Left cardiac atrium (tissue), 4 donors: ENCODE results near the gene LITAFD. TPM values are rescaled to one million over a fixed set of nuclear protein-coding genes. Genes with fewer than 3 reads are reported as not detected.

Experiments used
- ATAC-seq, 2 donors: fragments of 200-7000 bp; cut with Tn5 transposase; one replicate each; pipeline ENCODE4 v1.9.1; 2020; ENCODE audit warnings: mild to moderate bottlenecking in 2 of 2, moderate library complexity in 2 of 2
- DNase-seq: peaks from one replicate; pipeline ENCODE4 v3.0.0-alpha.2; 2020
- intact Hi-C, 2 donors: fragments of 100-400 bp; cut with DNase I; formaldehyde crosslinking; loops; one replicate each; pipeline versions ENCODE4 v1.14.1 to v1.15.1; 2022 to 2023
- total RNA-seq, 2 donors: library from RNA; stranded (reverse); fragmentation: NEBNext Ultra II Directional; extraction: Animal tissue kit (Norgen Biotek cat#: 25700); gene quantifications; one replicate each; pipeline ENCODE4 v1.2.1, GENCODE V29; 2021
- donor health status: DM: no; HTN: yes; CAD: no.
- donor health status: DM: no; HTN: yes; CAD: no; lungs with severe emphysema.
- donor health status: DM: yes; HTN: yes; CAD: no.
- donor health status: Dilated cardiomyopathy.

LITAFD gene
- total RNA-seq, 2 donors from 2014 or later, result not detected

DNA sequence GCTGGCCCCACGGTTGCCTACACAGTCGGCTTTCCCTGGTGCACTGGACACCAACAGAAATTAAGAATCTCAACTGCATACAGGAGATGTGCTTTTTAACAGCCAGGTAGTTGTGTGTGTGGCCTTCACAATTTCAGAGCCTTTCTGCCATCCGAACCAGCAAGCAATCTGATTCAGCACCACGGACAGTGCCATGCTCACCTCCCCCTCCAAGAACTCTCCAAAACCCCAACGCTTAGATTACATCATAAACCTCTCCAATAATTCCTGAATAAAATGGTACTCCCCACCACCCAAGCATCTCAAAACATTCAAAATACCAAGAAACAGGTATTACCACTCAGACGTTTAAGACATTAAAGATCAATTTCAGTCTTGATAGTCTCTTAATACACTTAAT, 49.7 kb downstream of the LITAFD start:
- ATAC-seq, result peak in 1 of 2 donors; percentile 26
- intact Hi-C loops, result no loop called here
- DNase-seq, result peak; percentile 67

- DNase-seq (no peak), ATAC-seq (no peak)
- intact Hi-C loops, result no loop called here
These were observed 52.5 kb downstream of the LITAFD start for GRCh38 chr16:8934601-8935000.

Other genes with a start within 250 kb of the LITAFD start
- 1 to 10 TPM; 4.2 to 5.0 TPM for gene ABAT, start 207.7 kb upstream of the LITAFD start, total RNA-seq
- gene TMEM186, start 84.7 kb upstream of the LITAFD start, total RNA-seq, result 10 to 100 TPM; 10.3 to 12.1 TPM
- 10 to 100 TPM; 21.3 to 38.3 TPM for gene PMM2, start 84.5 kb upstream of the LITAFD start, total RNA-seq
- gene CARHSP1, start 13.3 kb upstream of the LITAFD start, total RNA-seq, result 10 to 100 TPM; 35.5 to 37.6 TPM
- 10 to 100 TPM; 56.0 to 69.1 TPM for gene USP7, start 81.6 kb downstream of the LITAFD start, total RNA-seq
- gene HAPSTR1, start 209.3 kb downstream of the LITAFD start, total RNA-seq, result 10 to 100 TPM; 35.6 to 50.5 TPM